ENCODE data around the gene CARM1.
"Not testable (repeated sequence)": the region's sequence is repeated elsewhere in the genome, so short reads cannot be mapped to it uniquely, and the experiment has no call there.

The CARM1 gene

DNA sequence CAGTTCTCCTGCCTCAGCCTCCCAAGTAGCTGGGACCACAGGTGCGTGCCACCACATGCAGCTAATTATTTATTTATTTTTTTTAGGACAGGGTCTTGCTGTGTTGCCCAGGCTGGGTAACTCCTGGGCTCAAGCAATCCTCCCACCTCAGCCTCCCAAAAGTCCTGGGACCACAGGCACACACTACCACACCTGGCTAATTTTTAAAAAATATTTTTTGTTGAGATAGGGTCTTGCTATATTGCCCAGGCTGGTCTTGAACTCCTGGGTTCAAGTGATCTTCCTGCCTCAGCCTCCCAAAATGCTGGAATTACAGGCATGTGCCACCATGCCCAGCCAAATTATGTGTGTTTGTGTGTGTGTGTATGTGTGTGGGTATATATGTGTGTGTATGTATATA is 14.5 kb upstream of the CARM1 start:
- not testable (repeated sequence) for H3K27ac Mint-ChIP-seq, H3K27me3 Mint-ChIP-seq, H3K9me3 Mint-ChIP-seq

DNA sequence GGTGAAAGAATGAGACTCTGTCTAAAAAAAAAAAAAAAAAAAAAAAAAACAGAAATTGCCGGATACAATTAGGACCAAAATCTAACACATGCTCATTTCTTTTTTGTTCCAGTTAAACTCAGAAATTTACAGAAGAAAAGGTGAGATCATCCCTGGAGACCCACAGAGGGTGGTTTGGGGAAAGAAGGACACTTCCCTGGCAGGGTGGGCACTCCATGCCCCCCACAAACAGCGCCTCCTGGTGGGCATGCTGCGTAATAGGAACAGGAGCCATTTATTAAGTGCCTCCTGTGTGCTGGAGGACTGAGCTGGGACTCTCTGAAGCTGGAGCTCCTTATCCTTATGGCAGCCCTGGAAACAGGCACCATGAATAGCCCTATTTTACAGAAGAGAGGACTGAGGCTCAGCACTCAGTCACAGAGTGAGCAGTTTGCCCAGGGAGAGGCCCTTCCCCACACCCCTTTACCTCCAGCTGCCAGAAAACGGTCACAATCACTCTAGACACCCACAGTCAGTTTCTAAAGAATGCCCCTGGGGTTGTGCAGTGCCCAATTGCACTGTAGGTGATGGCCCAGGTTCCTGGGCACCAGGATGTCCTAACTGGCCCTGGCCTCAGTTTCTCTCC is 13.0 kb upstream of the CARM1 start:
- Mint-ChIP-seq H3K9me3 (no peaks in the 10 kb centered on the region), H3K27me3 (no peaks in the 10 kb centered on the region), H3K36me3 (no peaks in the 10 kb centered on the region), H3K4me3 (no peak overlapping the region), H3K27ac (no peak overlapping the region), H3K4me1 (peaks cover 6% of the 10 kb centered on the region)
- ATAC-seq (ENCODE audit: low read depth) (no peak), DNase-seq (ENCODE audit: low spot score in 2 of 2) (no peak)

More for the DNA sequence above, 14.5 kb upstream of the CARM1 start:
- H3K36me3 Mint-ChIP-seq; H3K4me3 Mint-ChIP-seq; DNase-seq (ENCODE audit: low spot score in 2 of 2); ATAC-seq (ENCODE audit: low read depth); H3K4me1 Mint-ChIP-seq: not testable (repeated sequence)

DNA sequence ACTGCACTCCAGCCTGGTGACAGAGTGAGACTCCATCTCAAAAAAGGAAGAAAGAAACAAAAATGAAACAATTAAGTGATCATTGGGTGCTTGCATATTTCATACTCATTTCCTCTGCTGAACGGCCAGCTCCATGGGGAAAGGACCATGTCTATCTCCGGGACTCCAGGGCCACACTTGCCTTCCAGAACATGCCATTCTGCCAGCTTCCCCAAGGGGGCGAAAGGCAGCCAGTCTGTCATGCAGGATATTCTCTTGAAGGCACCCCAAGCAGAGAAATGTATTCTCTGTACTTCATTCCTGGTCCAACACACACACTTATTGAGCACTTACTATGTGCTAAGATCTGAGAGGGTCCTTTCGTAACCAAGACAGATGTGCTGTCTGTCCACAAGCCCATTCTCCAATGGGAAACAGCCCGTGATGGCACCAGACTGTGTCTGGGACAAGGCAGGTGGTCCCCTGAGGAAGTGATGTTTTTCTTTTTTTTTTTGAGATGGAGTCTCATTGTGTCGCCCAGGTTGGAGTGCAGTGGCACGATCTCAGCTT is 10.2 kb upstream of the CARM1 start:
- peak; percentile 50 for ATAC-seq (ENCODE audit: low read depth)
- H3K27me3 Mint-ChIP-seq, result no peaks in the 10 kb centered on the region
- H3K4me3 Mint-ChIP-seq, result no peak overlapping the region
- H3K4me1 Mint-ChIP-seq, result peaks cover 14% of the 10 kb centered on the region
- H3K9me3 Mint-ChIP-seq, result no peaks in the 10 kb centered on the region
- H3K36me3 Mint-ChIP-seq, result no peaks in the 10 kb centered on the region
- DNase-seq (ENCODE audit: low spot score in 2 of 2), result no peak
- H3K27ac Mint-ChIP-seq, result no peak overlapping the region

DNA sequence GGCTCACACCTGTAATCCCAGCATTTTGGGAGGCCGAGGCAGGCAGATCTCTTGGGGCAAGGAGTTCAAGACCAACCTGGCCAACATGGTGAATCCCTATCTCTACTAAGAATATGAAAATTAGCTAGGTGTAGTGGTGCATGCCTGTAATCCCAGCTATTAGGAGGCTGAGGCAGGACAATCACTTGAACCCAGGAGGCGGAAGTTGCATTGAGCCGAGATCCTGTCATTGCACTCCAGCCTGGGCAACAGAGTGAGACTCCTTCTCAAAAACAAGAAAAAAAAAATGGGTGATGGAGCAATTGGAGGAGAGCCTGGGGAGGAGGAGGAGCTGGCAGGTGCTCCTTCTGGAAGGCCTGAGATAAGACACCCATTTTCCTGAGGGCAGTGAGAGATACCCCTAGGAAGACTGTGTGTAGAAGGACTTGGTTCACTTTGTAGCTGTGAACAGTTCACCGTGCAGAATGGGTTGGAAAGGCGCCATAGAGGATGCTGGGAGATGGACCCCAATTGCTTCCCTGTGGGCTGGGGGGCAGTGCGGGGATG is 8.7 kb upstream of the CARM1 start:
- DNase-seq (ENCODE audit: low spot score in 2 of 2), result no peak
- no peaks in the 10 kb centered on the region for H3K9me3 Mint-ChIP-seq
- H3K4me3 Mint-ChIP-seq, result no peak overlapping the region
- H3K36me3 Mint-ChIP-seq, result no peaks in the 10 kb centered on the region
- no peak for ATAC-seq (ENCODE audit: low read depth)
- H3K27ac Mint-ChIP-seq, result no peak overlapping the region
- H3K27me3 Mint-ChIP-seq, result no peaks in the 10 kb centered on the region
- peaks cover 16% of the 10 kb centered on the region for H3K4me1 Mint-ChIP-seq

DNA sequence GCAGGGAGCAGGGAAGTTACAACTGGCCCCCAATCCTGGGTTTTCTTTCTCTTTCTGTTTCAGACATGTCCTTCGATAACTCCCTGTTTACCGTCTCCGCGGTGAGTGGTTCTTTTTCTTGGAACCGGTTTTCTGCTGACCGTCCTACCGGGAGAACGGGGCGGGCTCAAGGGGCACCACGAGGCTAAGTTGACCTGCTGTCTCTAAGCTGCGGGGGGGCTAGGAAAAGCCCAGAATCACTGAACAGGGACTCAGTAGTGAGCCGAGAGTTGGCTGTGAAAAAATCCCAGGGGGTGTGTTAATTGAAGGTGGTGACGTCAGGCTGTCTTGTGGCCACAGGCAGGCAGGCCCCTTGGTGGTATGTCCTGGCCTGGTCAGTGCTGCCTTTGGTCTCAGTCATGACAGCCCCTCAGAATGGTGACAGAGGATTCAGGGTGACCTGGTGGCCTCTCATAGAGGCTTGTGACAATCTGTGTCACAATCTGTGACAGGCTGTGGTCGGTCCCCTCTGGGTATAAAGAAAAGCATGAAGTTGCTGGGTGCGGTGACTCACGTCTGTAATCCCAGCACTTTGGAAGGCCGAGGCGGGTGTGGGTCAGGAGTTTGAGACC is 8.1 kb upstream of the CARM1 start:
- Mint-ChIP-seq H3K27ac (peak overlapping the region; percentile 26), H3K4me1 (peaks cover 21% of the 10 kb centered on the region), H3K36me3 (no peaks in the 10 kb centered on the region), H3K9me3 (no peaks in the 10 kb centered on the region), H3K27me3 (no peaks in the 10 kb centered on the region), H3K4me3 (peak overlapping the region; percentile 34)
- DNase-seq (ENCODE audit: low spot score in 2 of 2) (no peak), ATAC-seq (ENCODE audit: low read depth) (no peak)

DNA sequence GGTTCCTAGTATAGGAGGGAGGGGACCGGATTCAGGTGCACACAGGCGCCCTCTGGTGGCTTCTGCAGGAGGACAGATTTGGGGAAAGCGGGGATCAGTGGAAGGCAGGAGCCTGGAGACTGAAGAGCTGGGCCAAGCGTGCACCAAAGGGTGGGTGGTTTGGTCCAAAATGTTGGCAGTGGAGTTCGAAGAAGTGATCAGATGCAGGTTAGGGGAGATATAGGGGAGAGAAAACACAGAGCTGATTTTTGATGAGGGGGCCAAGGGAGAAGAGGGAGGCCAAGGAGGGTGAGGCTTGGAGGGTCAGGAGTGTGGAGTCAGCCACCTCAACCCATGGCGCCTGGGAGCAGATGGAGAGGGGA is 6.8 kb upstream of the CARM1 start:
- ATAC-seq (ENCODE audit: low read depth), result peak; percentile 38
- Mint-ChIP-seq H3K27me3 (no peaks in the 10 kb centered on the region), H3K4me1 (peaks cover 23% of the 10 kb centered on the region), H3K4me3 (no peak overlapping the region), H3K9me3 (no peaks in the 10 kb centered on the region), H3K27ac (peak overlapping the region; percentile 13), H3K36me3 (no peaks in the 10 kb centered on the region)
- DNase-seq (ENCODE audit: low spot score in 2 of 2), result peak; percentile 63 to 66

DNA sequence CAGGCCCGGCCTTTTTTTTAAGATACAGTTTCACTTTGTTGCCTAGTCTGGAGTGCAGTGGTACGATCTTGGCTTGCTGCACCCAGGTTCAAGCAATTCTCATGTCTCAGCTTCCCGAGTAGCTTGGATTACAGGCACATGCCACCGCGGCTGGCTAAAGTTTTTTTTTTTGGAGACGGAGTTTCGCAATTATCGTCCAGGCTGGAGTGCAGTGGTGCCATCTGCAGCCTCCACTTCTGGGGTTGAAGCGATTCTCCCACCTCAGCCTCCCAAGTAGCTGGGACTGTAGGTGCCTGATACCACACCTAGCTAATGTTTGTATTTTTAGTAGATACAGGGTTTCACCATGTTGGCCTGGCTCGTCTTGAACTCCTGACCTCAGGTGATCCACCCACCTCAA is 4.9 kb upstream of the CARM1 start:
- Mint-ChIP-seq H3K9me3 (no peaks in the 10 kb centered on the region), H3K27ac (no peak overlapping the region), H3K27me3 (no peaks in the 10 kb centered on the region), H3K36me3 (no peaks in the 10 kb centered on the region), H3K4me1 (peaks cover 27% of the 10 kb centered on the region), H3K4me3 (no peak overlapping the region)
- DNase-seq (ENCODE audit: low spot score in 2 of 2) (no peak), ATAC-seq (ENCODE audit: low read depth) (no peak)

DNA sequence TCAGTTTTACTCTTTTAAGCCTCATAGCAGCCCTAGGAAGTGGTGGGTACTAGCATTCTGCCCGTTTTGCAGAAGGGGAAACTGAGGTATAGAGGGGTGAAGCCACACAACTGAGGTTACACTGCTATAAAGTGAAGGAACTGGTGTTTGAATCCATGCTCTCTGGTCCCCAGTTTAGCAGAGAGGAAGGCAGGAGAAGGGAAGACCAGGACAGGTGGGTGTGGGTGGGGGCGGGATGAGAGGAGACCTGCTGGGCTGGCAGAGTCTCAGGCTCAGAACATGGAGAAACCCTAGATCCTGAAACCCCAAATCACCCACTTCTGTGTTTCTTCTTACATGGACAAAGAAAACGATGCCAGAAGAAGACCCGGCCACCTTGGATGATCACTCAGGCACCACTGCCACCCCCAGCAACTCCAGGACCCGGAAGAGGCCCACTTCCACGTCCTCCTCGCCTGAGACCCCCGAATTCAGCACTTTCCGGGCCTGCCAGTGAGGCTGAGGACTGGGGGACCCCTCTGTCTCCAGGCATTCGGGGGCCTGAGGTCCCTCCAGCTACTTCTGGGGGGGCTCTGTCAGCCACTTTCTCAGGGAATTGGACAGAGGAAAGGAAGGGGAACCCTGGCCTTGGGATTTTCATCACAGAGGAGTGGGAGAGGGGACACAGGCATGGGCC is 2.3 kb upstream of the CARM1 start:
- H3K27me3 Mint-ChIP-seq, result no peaks in the 10 kb centered on the region
- H3K36me3 Mint-ChIP-seq, result peaks cover 1% of the 10 kb centered on the region
- ATAC-seq (ENCODE audit: low read depth) (no peak), DNase-seq (ENCODE audit: low spot score in 2 of 2) (no peak)
- no peaks in the 10 kb centered on the region for H3K9me3 Mint-ChIP-seq
- H3K27ac Mint-ChIP-seq, result peak overlapping the region; percentile 98
- H3K4me3 Mint-ChIP-seq, result no peak overlapping the region
- H3K4me1 Mint-ChIP-seq, result peaks cover 36% of the 10 kb centered on the region

DNA sequence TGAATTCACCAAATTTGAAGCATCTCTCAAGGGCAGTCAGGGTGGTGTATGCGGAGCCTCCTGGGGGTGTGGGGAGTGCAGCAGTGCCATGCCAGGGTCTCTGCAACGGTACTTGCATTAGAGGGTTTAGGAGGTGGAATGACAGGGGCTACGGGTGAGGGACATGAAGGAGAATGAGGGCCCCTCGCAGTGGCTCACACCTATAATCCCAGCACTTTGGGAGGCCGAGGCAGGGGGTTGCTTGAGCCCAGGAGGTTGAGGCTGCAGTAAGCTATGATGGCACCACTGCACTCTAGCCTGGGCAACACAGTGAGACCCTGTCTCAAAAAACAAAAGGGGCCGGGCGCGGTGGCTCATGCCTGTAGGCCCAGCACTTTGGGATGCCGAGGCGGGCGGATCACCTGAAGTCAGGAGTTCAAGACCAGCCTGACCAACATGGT is 1.5 kb upstream of the CARM1 start:
- ATAC-seq (ENCODE audit: low read depth); DNase-seq (ENCODE audit: low spot score in 2 of 2); H3K9me3 Mint-ChIP-seq; H3K27me3 Mint-ChIP-seq; H3K36me3 Mint-ChIP-seq: not testable (repeated sequence)
- Mint-ChIP-seq H3K4me1 (peaks cover 29% of the 10 kb centered on the region), H3K27ac (peak overlapping the region; percentile 67), H3K4me3 (peak overlapping the region; percentile 89)

DNA sequence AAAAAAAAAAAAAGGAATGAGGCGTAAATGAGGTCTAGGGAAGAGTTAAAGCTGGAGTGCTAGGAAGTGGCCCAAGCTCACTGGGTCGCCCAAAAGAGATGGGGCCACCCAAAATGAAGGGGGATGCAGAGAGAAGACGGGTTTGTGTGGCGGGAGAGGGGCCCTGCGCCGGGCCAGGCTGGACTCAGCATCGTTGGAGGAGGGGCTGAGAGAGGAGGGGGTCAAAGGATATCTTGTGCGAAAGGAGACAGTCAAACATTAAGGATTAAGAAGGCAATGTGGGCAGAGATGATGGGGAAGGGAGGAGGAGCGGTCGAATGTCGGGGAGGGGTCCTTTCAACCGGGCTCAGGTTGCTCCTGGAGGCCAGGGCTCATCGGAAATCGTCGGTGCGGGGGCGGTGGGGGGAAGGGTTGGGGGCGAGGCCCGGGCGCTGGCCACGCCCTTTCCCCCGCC is 825 bp upstream of the CARM1 start:
- peak overlapping the region; percentile 89 for H3K4me3 Mint-ChIP-seq
- peaks cover 29% of the 10 kb centered on the region for H3K4me1 Mint-ChIP-seq
- no peaks in the 10 kb centered on the region for H3K27me3 Mint-ChIP-seq
- H3K27ac Mint-ChIP-seq, result peak overlapping the region; percentile 89
- ATAC-seq (ENCODE audit: low read depth) (no peak), DNase-seq (ENCODE audit: low spot score in 2 of 2) (no peak)
- no peaks in the 10 kb centered on the region for H3K9me3 Mint-ChIP-seq
- H3K36me3 Mint-ChIP-seq, result peaks cover 1% of the 10 kb centered on the region

DNA sequence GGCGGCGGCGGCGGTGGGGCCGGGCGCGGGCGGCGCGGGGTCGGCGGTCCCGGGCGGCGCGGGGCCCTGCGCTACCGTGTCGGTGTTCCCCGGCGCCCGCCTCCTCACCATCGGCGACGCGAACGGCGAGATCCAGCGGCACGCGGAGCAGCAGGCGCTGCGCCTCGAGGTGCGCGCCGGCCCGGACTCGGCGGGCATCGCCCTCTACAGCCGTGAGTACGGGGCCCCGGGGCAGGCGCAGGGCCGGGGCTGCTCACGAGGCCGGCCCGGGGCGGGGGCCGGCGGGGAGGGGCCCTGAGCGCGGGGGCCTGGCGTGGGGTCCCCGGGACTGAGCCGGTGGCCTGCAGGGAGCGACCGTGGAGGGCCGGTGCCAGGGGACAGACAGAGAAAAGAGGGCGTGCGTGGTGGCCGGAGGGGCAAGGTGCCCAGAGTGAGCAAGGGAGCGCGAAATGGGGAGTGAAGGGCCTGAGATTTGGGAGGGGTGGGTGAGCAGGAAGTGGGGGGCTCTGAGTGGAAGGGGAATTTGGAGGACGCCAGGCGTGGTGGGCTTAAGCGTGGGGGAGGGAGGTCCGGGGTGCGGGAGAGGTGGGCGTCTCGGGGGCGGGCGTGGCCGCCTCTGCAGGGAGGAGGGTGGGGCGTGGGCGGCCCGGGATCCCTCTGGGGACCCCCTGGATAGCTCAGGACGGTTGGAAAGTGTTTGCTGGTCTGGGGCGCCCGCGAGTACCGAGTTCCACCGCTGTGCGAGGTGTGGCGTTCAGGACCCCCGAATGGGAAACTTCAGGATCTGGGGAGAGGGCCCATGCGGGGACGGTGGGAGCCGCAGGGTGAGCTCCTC is 575 bp downstream of the CARM1 start:
- H3K36me3 Mint-ChIP-seq, result peaks cover 1% of the 10 kb centered on the region

DNA sequence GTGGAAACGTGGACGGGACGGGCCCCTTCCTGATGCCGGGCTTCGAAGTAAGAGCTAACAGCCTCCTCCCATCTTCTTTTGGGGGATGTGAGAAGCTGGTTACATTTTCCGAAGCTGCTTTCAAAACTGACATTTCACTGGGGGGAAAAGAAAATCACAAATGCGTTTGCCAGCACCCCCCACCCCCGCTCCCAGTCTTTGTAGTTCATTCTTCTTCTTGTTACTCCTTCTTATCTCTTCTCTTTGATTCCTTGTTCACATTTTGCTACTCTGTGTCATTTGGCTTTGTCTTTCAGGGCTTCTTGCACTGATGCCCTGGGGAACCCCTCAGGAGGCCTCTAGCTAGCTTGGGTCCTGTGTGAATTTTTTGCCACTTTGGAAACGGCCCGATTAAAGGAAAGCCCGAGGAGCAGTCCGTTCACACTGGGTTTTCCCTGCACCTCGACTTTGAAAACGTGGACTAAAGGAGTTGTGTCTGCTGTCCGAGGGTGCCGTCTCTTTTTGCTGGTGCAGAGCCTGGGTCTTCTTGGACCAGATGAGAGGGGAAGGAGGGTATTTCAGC is 1.3 kb downstream of the CARM1 start:
- Mint-ChIP-seq H3K36me3 (peaks cover 1% of the 10 kb centered on the region), H3K4me3 (peak overlapping the region; percentile 84), H3K9me3 (no peaks in the 10 kb centered on the region), H3K27me3 (no peaks in the 10 kb centered on the region), H3K27ac (peak overlapping the region; percentile 61), H3K4me1 (peaks cover 32% of the 10 kb centered on the region)
- no peak for DNase-seq (ENCODE audit: low spot score in 2 of 2)
- no peak for ATAC-seq (ENCODE audit: low read depth)

More for the DNA sequence above, 575 bp downstream of the CARM1 start:
- ATAC-seq (ENCODE audit: low read depth) (no peak), DNase-seq (ENCODE audit: low spot score in 2 of 2) (peak; percentile 30 to 59)
- Mint-ChIP-seq H3K27me3 (no peaks in the 10 kb centered on the region), H3K27ac (peak overlapping the region; percentile 61), H3K4me1 (peaks cover 31% of the 10 kb centered on the region), H3K4me3 (peak overlapping the region; percentile 84), H3K9me3 (no peaks in the 10 kb centered on the region)

DNA sequence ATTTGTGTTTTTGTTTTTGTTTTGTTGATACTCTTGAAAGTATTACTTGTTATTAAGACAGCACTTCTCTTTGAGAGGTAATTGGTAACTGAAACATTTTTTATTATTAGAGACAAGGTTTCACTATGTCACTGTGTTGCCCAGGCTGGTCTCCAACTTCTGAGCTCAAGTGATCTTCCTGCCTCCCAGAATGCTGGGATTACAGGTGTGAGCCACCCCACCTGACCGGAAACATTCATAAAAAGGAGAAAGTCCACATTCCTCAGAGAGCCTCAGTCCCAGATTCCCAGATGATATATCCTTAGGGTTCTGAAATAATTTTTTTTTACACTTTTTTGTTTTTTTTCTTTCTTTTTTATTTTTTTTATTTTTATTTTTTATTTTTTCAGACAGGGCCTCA is 2.7 kb downstream of the CARM1 start:
- no peak overlapping the region for H3K27ac Mint-ChIP-seq
- H3K9me3 Mint-ChIP-seq, result no peaks in the 10 kb centered on the region
- H3K36me3 Mint-ChIP-seq, result peaks cover 1% of the 10 kb centered on the region
- no peaks in the 10 kb centered on the region for H3K27me3 Mint-ChIP-seq
- H3K4me1 Mint-ChIP-seq, result peaks cover 32% of the 10 kb centered on the region
- H3K4me3 Mint-ChIP-seq, result peak overlapping the region; percentile 61
- DNase-seq (ENCODE audit: low spot score in 2 of 2) (no peak), ATAC-seq (ENCODE audit: low read depth) (no peak)

Data from memory B cell (primary cell).